ENCODE data around the gene ROR1.

Gene ROR1

DNA sequence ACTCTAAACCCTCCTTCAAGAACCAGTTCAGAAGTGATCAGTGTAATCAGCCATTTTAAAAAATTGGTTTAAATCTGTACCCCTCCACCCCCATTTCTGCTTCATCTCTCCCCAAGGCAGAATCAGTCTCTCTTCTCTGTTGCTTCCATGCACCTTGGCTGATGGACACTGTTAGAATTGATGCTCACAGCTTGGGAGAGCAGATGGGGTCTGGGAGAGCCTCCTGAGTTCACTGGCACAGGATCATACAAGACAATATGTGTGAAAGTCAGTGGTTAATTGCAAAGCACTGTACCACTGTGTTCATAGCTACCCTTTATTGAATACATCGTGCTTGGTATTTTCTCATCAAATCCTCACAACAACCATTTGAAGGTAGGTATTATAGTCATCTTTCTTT lies 140.9 kb downstream of the ROR1 start:
- no peak for DNase-seq

GRCh38 chr1:63915121-63915520 lies 141.3 kb downstream of the ROR1 start:
- DNase-seq: peak in 1 of 2 experiments; percentile 3

GRCh38 chr1:63916485-63917360 lies 142.9 kb downstream of the ROR1 start:
- no peak for DNase-seq

DNA sequence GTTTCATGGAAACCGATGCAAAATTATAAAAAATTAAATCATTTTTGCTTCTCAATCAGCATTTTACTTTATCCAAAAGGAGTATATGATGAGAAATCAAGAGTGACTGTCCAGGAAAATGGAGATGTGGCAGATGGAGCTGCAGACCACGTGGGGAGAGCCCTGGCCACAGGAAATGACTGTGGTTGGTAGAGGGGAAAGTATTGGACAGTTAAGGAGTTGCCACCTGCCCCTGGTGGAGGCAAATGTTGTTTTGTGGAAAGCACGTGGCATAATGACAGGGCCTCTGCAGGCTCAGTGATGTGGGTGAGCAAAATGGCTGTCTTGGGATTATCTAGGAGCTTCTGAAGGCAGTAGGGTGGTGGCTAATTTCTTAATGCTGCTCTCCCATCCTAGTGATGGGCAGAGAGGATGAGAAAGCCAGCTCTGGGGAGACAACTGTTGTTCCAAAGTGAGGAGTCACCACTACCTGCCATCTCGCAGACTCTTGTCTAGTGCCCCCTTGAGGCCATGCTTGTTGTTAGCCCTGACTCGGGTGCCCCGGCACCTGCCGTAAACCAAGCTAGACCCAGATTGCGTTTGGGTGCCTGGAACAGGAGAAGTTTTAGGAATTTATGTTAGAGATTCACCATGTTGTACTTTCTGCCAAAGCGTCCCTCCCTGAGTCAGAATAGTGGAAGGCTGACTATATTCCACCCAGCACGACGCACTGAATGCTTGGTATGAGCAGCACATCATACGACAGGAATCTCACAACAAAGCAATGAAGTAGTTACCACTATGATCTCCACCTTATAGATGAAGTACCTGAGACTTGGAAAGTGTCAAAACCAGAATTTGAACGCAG lies 144.0 kb downstream of the ROR1 start:
- no peak for DNase-seq

- no peak for DNase-seq
Measured at GRCh38 chr1:63918418-63918945, 144.7 kb downstream of the ROR1 start.

DNA sequence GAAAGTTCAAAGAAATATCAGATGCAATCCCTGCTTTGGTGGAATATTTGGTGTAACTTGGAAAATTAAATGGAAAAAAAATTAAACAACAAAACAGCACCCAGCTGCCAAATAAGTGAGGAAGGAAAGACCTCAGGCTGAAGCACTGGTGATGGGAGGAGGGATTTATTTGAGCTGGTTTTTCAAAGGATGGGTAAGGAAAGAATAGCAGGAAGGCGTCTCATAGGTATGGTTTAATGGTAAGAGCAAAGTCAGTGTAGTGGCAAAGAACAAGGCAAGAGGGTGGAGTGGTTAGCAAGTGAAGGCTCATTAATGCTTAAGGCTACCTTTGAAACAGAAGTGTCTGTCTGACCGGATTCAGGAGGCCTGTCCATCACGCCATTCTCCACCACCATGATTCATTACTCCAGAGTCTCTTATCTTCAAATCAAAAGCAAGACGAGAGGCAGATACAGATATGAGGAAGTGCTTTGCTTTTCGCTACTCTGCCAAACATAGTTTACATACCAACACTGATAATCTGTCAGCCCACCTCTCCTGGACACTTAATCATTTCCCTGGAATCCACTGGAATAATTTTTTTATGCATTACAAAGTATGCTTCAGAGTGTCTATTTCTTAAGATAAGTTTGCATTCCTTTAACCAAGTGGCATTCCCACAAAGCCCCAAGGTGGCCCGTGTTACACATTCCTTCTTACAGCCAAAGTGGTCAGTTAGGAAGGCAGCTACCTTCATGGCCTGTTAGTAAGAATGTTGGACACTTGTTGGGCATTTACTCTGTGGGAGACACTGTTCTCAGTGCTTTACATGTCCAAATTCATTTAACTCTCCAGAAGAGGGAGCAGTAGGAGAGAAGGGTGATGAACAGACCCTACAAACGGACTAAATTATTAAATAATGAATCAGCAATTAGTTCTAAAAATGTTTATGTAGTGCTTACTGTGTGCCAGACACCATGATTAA lies 146.6 kb downstream of the ROR1 start:
- peak in 1 of 2 experiments; percentile 3 for DNase-seq

DNA sequence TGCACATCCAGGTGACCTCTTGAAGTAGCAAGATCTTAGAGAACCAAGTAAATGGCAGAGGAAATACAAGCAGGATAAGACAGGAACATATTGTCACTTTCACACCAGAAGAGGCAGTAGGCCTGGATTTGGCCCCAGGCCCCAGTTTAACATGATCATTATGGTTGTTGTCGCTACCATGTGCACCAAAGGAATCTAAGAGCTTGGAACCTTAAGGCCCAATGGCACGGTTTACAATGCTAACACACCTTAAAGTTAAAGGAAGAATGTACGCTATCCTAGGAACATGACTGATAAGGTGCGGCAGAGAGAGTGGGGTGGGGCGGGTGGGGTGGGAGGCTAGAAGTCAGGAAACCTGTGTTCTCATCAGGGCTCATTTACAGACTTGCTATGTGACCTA lies 147.5 kb downstream of the ROR1 start:
- no peak for DNase-seq

DNA sequence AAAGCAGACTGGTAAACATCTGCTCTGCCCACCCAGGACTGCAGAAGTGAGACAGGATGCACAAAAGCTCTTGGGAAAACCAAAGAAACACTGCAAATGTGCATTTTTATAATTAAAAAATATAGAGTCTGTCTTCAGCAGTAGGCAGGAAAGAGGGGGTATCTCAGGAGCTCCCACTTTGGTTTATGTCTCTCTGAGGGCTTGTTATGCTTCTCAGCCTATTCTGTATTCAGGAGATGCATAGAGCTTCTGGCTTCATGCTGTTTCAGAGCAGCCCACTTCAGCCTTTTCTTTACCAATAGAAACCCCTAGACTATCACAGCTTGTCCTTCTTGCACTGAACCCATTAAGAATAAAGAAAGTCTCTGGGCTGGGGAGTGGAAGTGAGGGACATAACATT lies 148.0 kb downstream of the ROR1 start:
- DNase-seq: no peak

DNA sequence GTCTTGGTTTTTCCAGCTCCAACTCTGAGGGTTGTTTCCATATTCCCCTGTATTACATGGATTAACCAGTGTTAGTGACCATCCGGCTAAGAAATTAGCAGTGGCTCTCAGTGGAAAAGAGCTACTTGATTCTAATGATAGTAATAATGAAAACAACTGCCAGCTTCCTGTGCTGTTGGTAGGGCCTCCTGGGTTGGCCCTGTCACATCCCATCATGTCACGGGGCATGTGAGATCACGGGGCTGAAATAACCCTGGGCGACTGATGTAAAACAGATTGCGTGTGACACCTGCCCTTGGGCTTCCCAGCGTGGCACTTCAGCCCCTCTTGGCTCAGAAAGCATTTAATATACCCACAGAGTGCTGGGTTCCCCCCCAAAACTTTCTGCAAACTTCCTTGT lies 149.0 kb downstream of the ROR1 start:
- DNase-seq: no peak

DNA sequence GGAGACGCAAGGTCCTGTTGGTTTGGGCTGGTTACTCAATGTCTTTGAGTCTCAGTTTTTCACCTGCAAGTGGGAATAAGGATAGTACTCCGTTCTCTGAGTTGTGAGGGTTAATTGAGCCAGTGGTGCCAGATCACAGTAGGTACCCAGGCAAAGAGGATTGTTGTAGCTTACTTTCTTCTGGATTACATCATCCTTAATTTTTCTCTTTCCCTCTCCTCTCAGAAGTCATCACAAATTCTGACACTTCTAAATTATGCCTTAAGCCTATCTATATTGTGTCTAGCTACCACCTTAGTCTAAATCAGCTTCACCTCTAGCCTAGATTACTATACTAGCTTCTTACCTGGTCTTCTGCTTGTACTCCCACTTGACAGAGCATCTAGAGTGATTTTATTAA lies 149.5 kb downstream of the ROR1 start:
- DNase-seq: no peak

DNA sequence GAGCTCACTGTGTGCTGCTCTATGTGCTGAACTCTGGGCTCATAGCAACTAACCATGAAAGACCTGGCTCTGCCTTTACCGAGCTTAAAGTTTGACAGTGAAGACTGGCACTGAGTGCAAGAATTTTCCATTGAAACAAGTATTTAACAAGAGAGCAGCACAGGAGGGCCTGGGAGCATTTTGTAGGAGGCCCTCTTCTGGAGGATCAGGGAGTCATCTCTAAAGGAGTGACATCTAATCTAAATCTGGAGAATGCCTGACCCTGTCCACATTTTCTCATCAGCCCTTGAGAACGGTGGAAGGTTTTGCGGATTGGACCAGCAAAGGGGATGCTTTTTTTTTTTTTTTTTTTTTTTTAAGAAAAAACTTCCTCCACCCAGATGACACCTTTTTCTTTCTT lies 150.8 kb downstream of the ROR1 start:
- no peak for DNase-seq

DNA sequence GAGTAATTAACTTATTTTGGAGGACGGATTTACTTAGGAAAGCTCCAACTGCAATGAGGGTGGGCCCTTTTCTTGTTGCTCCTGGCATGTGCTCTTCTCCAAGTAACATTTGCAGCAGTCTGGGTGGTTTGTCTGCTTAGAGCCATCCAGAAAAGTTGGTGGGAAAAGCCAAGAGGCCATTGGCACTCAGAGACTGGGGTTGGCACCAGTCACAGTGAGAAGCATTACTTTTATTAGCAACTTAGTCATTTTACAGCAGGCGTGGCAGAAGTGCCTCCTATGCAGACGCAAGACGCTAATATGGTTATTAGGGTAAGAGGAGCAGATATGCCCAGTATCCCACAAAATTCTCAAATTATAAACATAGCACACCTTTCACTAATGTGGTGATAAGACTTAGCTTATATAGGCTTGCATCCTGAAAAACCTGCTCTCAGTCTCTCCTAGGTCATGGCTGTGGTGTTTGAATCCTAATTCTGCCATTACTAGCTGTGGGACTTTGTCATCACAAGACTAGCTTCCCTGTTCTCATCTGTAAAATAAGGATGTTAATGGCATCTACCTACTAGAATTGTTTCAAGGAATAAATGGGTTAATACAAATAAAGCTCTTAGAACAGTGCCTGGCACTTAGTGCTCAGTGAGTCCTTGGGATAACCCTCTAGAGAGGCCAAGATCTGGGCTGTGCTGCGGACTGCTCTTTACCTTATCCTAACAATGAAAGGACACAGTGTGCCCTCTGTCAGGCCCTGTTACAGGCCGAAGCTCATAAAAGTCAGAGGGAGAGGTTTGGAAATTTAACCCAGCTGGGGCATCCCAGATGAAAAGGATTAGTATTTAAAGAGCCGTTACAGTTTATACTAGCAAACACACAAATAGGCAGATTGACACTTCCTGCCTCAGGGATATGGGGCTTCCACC lies 154.6 kb downstream of the ROR1 start:
- no peak for DNase-seq

DNA sequence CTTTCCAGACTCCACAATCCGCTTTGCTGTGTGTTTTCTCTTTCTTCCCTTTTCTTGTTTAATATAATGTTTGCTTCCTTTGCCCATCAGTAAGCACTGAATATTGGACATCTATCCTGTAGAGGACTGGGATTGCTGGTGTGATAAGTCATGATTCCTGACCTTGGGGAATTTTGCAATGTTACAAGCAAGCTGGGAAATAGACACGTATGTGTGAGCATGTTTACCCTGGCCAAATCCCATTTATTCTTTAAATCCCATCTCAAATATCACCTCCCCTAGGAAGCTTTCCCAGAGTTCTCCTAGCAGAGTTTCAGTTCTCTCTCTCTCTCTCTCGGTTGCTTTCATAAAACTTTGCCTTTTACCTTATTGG lies 155.3 kb downstream of the ROR1 start:
- DNase-seq: no peak

DNA sequence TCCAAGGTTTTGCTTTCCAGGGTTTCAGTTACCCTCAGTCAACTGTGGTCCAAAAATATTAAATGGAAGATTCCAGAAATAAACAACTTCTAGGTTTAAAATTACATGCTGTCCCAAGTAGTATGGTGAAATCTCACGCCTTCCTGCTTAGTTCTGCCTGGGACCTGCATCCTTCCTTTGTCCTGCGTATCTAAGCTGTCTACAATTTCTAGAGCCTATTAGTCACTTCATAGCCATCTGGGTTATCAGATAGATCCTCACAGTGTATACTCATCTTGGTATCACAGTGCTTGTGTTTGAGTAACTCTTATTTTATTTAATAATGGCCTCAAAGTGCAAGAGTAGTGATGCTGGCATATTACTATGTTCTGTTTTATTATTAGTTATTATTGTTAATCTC lies 157.7 kb downstream of the ROR1 start:
- DNase-seq: no peak

DNA sequence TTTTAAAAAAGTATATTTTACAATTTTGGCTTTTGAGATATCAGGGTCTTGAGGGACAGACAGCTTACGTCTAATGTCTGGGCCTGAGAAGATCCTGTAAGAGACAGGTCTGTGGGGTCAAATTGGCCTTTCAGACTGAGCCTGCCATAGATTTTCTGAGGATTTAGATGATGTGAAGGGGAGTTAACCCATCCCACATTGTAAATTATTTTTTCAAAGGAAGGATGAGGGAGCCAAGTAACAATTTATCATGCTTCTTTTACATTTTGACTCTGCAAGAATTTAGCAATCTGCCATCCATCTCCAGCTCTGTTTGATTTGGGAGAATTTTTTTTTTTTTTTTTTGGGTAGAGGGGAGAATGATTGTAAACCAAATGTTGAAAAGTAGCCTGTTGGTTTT lies 160.9 kb downstream of the ROR1 start:
- DNase-seq: no peak

GRCh38 chr1:63935143-63935542 lies 161.3 kb downstream of the ROR1 start:
- no peak for DNase-seq

GRCh38 chr1:63935553-63935952 lies 161.7 kb downstream of the ROR1 start:
- no peak for DNase-seq

DNA sequence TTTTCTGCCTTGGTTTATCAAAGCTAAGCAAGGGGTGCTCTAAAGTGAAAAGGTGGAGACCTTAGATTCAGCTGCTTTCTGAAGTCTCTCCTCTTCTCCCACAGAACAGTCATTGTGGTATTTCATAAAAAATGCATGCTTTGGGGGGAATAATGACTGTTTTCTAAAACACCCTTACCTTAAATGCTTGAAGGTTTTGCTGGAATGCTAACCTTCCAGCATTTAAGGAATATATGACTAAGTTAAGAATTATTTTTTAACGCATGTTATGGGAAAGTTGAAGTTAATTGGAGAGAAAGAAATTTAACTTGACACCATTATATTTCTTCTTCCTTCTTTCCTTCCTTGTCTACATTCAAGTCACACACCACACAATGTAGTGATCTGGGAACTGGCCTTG lies 162.5 kb downstream of the ROR1 start:
- no peak for DNase-seq

- DNase-seq: no peak
Measured at GRCh38 chr1:63936801-63937200, 163.0 kb downstream of the ROR1 start.

- no peak for DNase-seq
Measured at GRCh38 chr1:63937461-63938022, 163.7 kb downstream of the ROR1 start.

GRCh38 chr1:63940440-63940839 lies 166.6 kb downstream of the ROR1 start:
- no peak for DNase-seq

Data from NCI-H1930 (cell line).